Cardiac fibroblast (primary cell): ENCODE data around the gene DLGAP4.
"Not testable (repeated sequence)": the region's sequence is repeated elsewhere in the genome, so short reads cannot be mapped to it uniquely, and the experiment has no call there.

Experiments
- DNase-seq, 2 donors: peaks; one replicate each; pipeline versions ENCODE4 v3.0.0 to v3.0.0-alpha.2; 2010; ENCODE audit warnings: low read depth in 2 of 2
- H3K4me3 ChIP-seq, 2 donors: replicated peaks in 1 of 2; 1 replicate in 1 of 2; 2 replicates in 1 of 2; pipeline ENCODE4 v1.5.1; 2011; ENCODE audit warnings: low read depth in 2 of 2, low read length in 2 of 2, mild to moderate bottlenecking in 2 of 2, moderate library complexity in 1 of 2
- CTCF ChIP-seq: IDR thresholded peaks from one replicate; pipeline ENCODE4 v1.5.1; 2011; ENCODE audit warnings: low read depth, mild to moderate bottlenecking, low read length, inconsistent platforms

The DLGAP4 gene

GRCh38 chr20:36550790-36551299 is 244.7 kb downstream of the DLGAP4 start:
- no peak for TF ChIP-seq CTCF
- no peak overlapping the region for H3K4me3 ChIP-seq
- peak; percentile 27 to 58 for DNase-seq

- DNase-seq = no peak
- H3K4me3 ChIP-seq = no peak overlapping the region
- TF ChIP-seq CTCF = no peak
These were observed 249.1 kb downstream of the DLGAP4 start for GRCh38 chr20:36555248-36555647.

- DNase-seq = no peak
These were observed 256.6 kb downstream of the DLGAP4 start for GRCh38 chr20:36562724-36563123.

GRCh38 chr20:36563374-36563773 is 257.2 kb downstream of the DLGAP4 start:
- TF ChIP-seq CTCF = no peak

More at GRCh38 chr20:36562724-36563123, 256.6 kb downstream of the DLGAP4 start:
- no peak overlapping the region for H3K4me3 ChIP-seq
- no peak for TF ChIP-seq CTCF

GRCh38 chr20:36564078-36564725 is 258.1 kb downstream of the DLGAP4 start:
- DNase-seq, H3K4me3 ChIP-seq: not testable (repeated sequence)

More at GRCh38 chr20:36563374-36563773, 257.2 kb downstream of the DLGAP4 start:
- DNase-seq = no peak
- H3K4me3 ChIP-seq = no peak overlapping the region

- DNase-seq = not testable (repeated sequence)
These were observed 258.6 kb downstream of the DLGAP4 start for GRCh38 chr20:36564726-36565121.

GRCh38 chr20:36565520-36565919 is 259.4 kb downstream of the DLGAP4 start:
- DNase-seq = no peak
- no peak overlapping the region for H3K4me3 ChIP-seq
- no peak for TF ChIP-seq CTCF

More at GRCh38 chr20:36564726-36565121, 258.6 kb downstream of the DLGAP4 start:
- not testable (repeated sequence) for H3K4me3 ChIP-seq

GRCh38 chr20:36569847-36570429 is 263.8 kb downstream of the DLGAP4 start:
- H3K4me3 ChIP-seq = no peak overlapping the region
- no peak for TF ChIP-seq CTCF
- peak; percentile 50 to 68 for DNase-seq
